ENCODE data around the gene FLNB.

FLNB gene

DNA sequence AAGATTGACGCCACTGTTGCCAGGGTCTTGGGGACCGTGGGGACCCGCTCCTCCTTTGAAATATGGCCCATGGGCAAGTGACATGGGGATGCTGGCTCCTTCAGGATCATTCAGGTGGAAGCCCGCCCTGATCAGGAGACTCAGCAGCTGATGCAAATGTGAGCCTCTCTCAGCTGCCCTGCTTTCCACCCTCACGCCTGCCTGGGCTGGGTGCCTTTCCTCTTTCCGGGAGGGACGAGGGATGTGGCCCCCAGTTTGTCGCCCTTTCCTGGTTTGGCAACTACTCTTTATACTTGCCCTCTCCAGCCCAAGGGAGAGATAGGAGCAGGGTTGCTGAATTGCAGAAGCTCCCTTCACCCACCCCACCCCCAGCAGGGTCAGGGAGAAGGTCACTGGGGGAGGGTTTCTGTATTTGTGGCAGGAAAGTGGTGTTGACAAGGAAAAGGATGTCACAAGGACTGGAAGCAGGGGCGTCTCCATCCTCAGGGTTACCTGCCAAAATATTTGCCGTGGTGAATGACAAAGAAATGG, 180.8 kb downstream of the FLNB start:
- H3K36me3 ChIP-seq (ENCODE audit: insufficient read depth, low read length) = no peaks in the 10 kb centered on the region
- H3K9ac ChIP-seq (ENCODE audit: low read length) = no peak overlapping the region
- H3K4me3 ChIP-seq (ENCODE audit: low read depth, low read length, poor library complexity, severe bottlenecking) = no peak overlapping the region
- no peaks in the 10 kb centered on the region for H3K9me3 ChIP-seq (ENCODE audit: low read length)
- H3K4me1 ChIP-seq (ENCODE audit: insufficient read depth, low read length, severe bottlenecking) = no peaks in the 10 kb centered on the region
- no peaks in the 10 kb centered on the region for H3K79me2 ChIP-seq (ENCODE audit: insufficient read depth, low read length)
- TF ChIP-seq EZH2 (IDR thresholded peaks at IDR 0.05; ENCODE audit: borderline replicate concordance, low read length) = no peak
- no peaks in the 10 kb centered on the region for H3F3A ChIP-seq (ENCODE audit: insufficient read depth, low read length)
- H2AFZ ChIP-seq (ENCODE audit: low read length) = no peak overlapping the region
- no peak overlapping the region for H3K4me2 ChIP-seq (ENCODE audit: low read length)
- no peak overlapping the region for H3K27ac ChIP-seq (ENCODE audit: low read depth, low read length, poor library complexity, severe bottlenecking)
- H3K9me2 ChIP-seq (ENCODE audit: low read depth, low read length) = no peaks in the 10 kb centered on the region
- no peaks in the 10 kb centered on the region for H4K20me1 ChIP-seq (ENCODE audit: insufficient read depth, low read length)
- H3K27me3 ChIP-seq (ENCODE audit: insufficient read depth, low read length) = no peaks in the 10 kb centered on the region

DNA sequence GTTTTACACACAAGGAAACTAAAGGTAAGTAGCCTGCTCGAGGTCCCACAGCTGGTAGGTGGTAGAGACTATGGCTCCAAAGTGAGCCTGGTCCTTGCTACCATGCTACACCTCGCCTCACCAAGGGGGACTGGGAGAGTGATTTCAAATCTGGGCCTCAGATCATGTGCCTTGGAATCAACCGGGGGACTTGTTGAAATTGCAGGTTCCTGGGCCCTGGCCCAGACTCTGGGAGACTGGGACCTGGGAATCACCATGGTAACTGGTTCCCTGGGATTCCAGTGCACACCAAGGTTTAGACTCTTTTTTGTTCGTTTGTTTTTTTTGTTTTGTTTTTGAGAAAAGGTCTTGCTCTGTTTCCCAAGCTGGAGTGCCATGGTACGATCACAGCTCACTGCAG, 181.5 kb downstream of the FLNB start:
- Histone ChIP-seq H3K36me3 (ENCODE audit: insufficient read depth, low read length) (no peaks in the 10 kb centered on the region; the same call in 1 of the 2 replicates), H3K79me2 (ENCODE audit: insufficient read depth, low read length) (no peaks in the 10 kb centered on the region), H3K9me3 (ENCODE audit: low read length) (no peaks in the 10 kb centered on the region), H2AFZ (ENCODE audit: low read length) (no peak overlapping the region), H3K4me3 (ENCODE audit: low read depth, low read length, poor library complexity, severe bottlenecking) (no peak overlapping the region), H3K9me2 (ENCODE audit: low read depth, low read length) (no peaks in the 10 kb centered on the region), H3K9ac (ENCODE audit: low read length) (no peak overlapping the region), H4K20me1 (ENCODE audit: insufficient read depth, low read length) (no peaks in the 10 kb centered on the region), H3K4me2 (ENCODE audit: low read length) (no peak overlapping the region), H3F3A (ENCODE audit: insufficient read depth, low read length) (no peaks in the 10 kb centered on the region), H3K27ac (ENCODE audit: low read depth, low read length, poor library complexity, severe bottlenecking) (no peak overlapping the region), H3K27me3 (ENCODE audit: insufficient read depth, low read length) (no peaks in the 10 kb centered on the region), H3K4me1 (ENCODE audit: insufficient read depth, low read length, severe bottlenecking) (no peaks in the 10 kb centered on the region)
- TF ChIP-seq, protein P1, sequence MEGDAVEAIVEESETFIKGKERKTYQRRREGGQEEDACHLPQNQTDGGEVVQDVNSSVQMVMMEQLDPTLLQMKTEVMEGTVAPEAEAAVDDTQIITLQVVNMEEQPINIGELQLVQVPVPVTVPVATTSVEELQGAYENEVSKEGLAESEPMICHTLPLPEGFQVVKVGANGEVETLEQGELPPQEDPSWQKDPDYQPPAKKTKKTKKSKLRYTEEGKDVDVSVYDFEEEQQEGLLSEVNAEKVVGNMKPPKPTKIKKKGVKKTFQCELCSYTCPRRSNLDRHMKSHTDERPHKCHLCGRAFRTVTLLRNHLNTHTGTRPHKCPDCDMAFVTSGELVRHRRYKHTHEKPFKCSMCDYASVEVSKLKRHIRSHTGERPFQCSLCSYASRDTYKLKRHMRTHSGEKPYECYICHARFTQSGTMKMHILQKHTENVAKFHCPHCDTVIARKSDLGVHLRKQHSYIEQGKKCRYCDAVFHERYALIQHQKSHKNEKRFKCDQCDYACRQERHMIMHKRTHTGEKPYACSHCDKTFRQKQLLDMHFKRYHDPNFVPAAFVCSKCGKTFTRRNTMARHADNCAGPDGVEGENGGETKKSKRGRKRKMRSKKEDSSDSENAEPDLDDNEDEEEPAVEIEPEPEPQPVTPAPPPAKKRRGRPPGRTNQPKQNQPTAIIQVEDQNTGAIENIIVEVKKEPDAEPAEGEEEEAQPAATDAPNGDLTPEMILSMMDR (IDR thresholded peaks at IDR 0.05; ENCODE audit: low read length) = no peak
- no peak for TF ChIP-seq EZH2 (IDR thresholded peaks at IDR 0.05; ENCODE audit: borderline replicate concordance, low read length)

DNA sequence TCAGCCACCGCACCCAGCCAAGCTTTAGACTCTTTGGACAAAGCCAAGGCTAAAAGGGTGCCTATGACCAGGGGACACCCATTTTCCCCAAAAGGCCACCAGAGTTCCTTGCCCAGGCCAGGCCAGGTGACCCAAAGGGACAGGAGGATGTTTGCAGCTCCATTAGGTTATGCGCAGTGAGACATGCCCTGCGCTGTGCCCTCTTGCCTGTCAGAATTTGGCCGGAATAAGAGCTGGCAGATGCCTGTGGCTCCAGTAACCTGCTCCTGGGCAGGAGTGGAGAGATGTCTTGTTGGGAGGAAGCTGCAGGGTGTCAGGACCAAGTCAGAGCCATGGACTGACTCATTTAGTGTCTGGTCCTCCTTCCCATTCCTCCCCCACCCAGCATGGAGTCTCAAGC, 182.1 kb downstream of the FLNB start:
- no peaks in the 10 kb centered on the region; the same call in 1 of the 2 replicates for H3K36me3 ChIP-seq (ENCODE audit: insufficient read depth, low read length)
- no peak for TF ChIP-seq EZH2 (IDR thresholded peaks at IDR 0.05; ENCODE audit: borderline replicate concordance, low read length)
- TF ChIP-seq, protein P1 (IDR thresholded peaks at IDR 0.05; ENCODE audit: low read length) = no peak
- no peak overlapping the region for H3K4me2 ChIP-seq (ENCODE audit: low read length)
- H4K20me1 ChIP-seq (ENCODE audit: insufficient read depth, low read length) = no peaks in the 10 kb centered on the region
- no peaks in the 10 kb centered on the region for H3K79me2 ChIP-seq (ENCODE audit: insufficient read depth, low read length)
- no peak overlapping the region for H2AFZ ChIP-seq (ENCODE audit: low read length)
- no peaks in the 10 kb centered on the region for H3F3A ChIP-seq (ENCODE audit: insufficient read depth, low read length)
- no peak overlapping the region for H3K27ac ChIP-seq (ENCODE audit: low read depth, low read length, poor library complexity, severe bottlenecking)
- no peak overlapping the region for H3K9ac ChIP-seq (ENCODE audit: low read length)
- no peaks in the 10 kb centered on the region for H3K27me3 ChIP-seq (ENCODE audit: insufficient read depth, low read length)
- no peaks in the 10 kb centered on the region for H3K4me1 ChIP-seq (ENCODE audit: insufficient read depth, low read length, severe bottlenecking)
- H3K4me3 ChIP-seq (ENCODE audit: low read depth, low read length, poor library complexity, severe bottlenecking) = no peak overlapping the region
- H3K9me2 ChIP-seq (ENCODE audit: low read depth, low read length) = no peaks in the 10 kb centered on the region
- no peaks in the 10 kb centered on the region for H3K9me3 ChIP-seq (ENCODE audit: low read length)

GRCh38 chr3:58190882-58191281, 182.7 kb downstream of the FLNB start:
- H3K36me3 ChIP-seq (ENCODE audit: insufficient read depth, low read length) = no peaks in the 10 kb centered on the region; the same call in 1 of the 2 replicates
- H3K9me2 ChIP-seq (ENCODE audit: low read depth, low read length) = no peaks in the 10 kb centered on the region
- peaks cover 2% of the 10 kb centered on the region; the same call in 1 of the 2 replicates for H3K9me3 ChIP-seq (ENCODE audit: low read length)
- no peak overlapping the region for H3K9ac ChIP-seq (ENCODE audit: low read length)
- H3K4me3 ChIP-seq (ENCODE audit: low read depth, low read length, poor library complexity, severe bottlenecking) = no peak overlapping the region
- no peaks in the 10 kb centered on the region for H3K27me3 ChIP-seq (ENCODE audit: insufficient read depth, low read length)
- no peak overlapping the region for H3K4me2 ChIP-seq (ENCODE audit: low read length)
- H3K79me2 ChIP-seq (ENCODE audit: insufficient read depth, low read length) = no peaks in the 10 kb centered on the region
- H3K27ac ChIP-seq (ENCODE audit: low read depth, low read length, poor library complexity, severe bottlenecking) = no peak overlapping the region
- TF ChIP-seq, protein P1 (IDR thresholded peaks at IDR 0.05; ENCODE audit: low read length) = no peak
- no peak for TF ChIP-seq EZH2 (IDR thresholded peaks at IDR 0.05; ENCODE audit: borderline replicate concordance, low read length)
- H4K20me1 ChIP-seq (ENCODE audit: insufficient read depth, low read length) = no peaks in the 10 kb centered on the region
- no peaks in the 10 kb centered on the region for H3F3A ChIP-seq (ENCODE audit: insufficient read depth, low read length)
- H3K4me1 ChIP-seq (ENCODE audit: insufficient read depth, low read length, severe bottlenecking) = no peaks in the 10 kb centered on the region
- no peak overlapping the region for H2AFZ ChIP-seq (ENCODE audit: low read length)
